HepG2 (cell line): Measurements from ENCODE around the gene CRKL. TPM values are rescaled to one million over a fixed set of nuclear protein-coding genes. Genes with fewer than 3 reads are reported as not detected.

Experiments used
- NFKBIZ ChIP-seq: IDR thresholded peaks from 2 replicates; pipeline ENCODE4 v1.6.1; 2018; ENCODE audit warnings: missing genetic modification reagents, missing compliant biosample characterization
- PHF8 ChIP-seq: sonication (generic); formaldehyde crosslinking; IDR thresholded peaks from 2 replicates; pipeline ENCODE4 v1.5.0; 2020; ENCODE audit warnings: missing genetic modification reagents
- PPARG ChIP-seq: conservative IDR thresholded peaks from 2 replicates; pipeline ENCODE4 v1.6.1; 2016; ENCODE audit warnings: missing biosample characterization, missing genetic modification reagents
- RXRB ChIP-seq: IDR thresholded peaks from 2 replicates; pipeline ENCODE4 v1.6.1; 2016; ENCODE audit warnings: borderline replicate concordance, missing genetic modification reagents, missing compliant biosample characterization
- SKI ChIP-seq: fragments of 450-650 bp; IDR thresholded peaks from one replicate; pipeline ENCODE4 v1.6.1; 2018; ENCODE audit warnings: mild to moderate bottlenecking; ENCODE audit not compliant: partially characterized antibody
- TOPORS ChIP-seq: sonication (generic); formaldehyde crosslinking; IDR thresholded peaks from 2 replicates; pipeline ENCODE4 v1.8.0; 2023; ENCODE audit warnings: mild to moderate bottlenecking, missing genetic modification reagents
- ZEB1 ChIP-seq: IDR thresholded peaks from 2 replicates; pipeline ENCODE4 v1.6.1; 2012; ENCODE audit warnings: mild to moderate bottlenecking, low read depth, inconsistent platforms; ENCODE audit not compliant: insufficient replicate concordance
- ZFX ChIP-seq: sonication (generic); formaldehyde crosslinking; IDR thresholded peaks from 2 replicates; pipeline ENCODE4 v1.4.0; 2020; ENCODE audit warnings: mild to moderate bottlenecking, low read depth, missing genetic modification reagents, moderate library complexity
- ZNF264 ChIP-seq: sonication (generic); formaldehyde crosslinking; IDR thresholded peaks from 2 replicates; pipeline ENCODE4 v1.4.0; 2020; ENCODE audit warnings: missing genetic modification reagents
- ZNF577 ChIP-seq: sonication (generic); formaldehyde crosslinking; IDR thresholded peaks from 2 replicates; pipeline ENCODE4 v1.4.0; 2020; ENCODE audit warnings: mild to moderate bottlenecking, low read depth, missing genetic modification reagents, borderline replicate concordance
- ZNF629 ChIP-seq: sonication (generic); formaldehyde crosslinking; conservative IDR thresholded peaks from 2 replicates; pipeline ENCODE4 v1.5.0; 2020; ENCODE audit warnings: missing genetic modification reagents
- ZNF749 ChIP-seq: sonication (generic); formaldehyde crosslinking; IDR thresholded peaks from 2 replicates; pipeline ENCODE4 v1.8.0; 2022; ENCODE audit warnings: mild to moderate bottlenecking, missing genetic modification reagents, moderate library complexity, borderline replicate concordance
- ZNF777 ChIP-seq: sonication (generic); formaldehyde crosslinking; IDR thresholded peaks from 2 replicates; pipeline ENCODE4 v1.4.0; 2020; ENCODE audit warnings: missing genetic modification reagents
- ZNF879 ChIP-seq: sonication (generic); formaldehyde crosslinking; IDR thresholded peaks from 2 replicates; pipeline ENCODE4 v1.8.1; 2023; ENCODE audit warnings: missing genetic modification reagents
- polyA plus RNA-seq, 8 experiments: library from polyadenylated mRNA; depleted of rRNA in 3 of 8; stranded (reverse) in 7 of 8; unstranded in 1 of 8; fragments of >200 nt; fragmentation: Illumina TruSeq in 4 of 8; extraction: Trizol in 4 of 8; gene quantifications; 2 replicates each; pipeline versions ENCODE4 v1.2.1 to v1.2.3, GENCODE V29; 2011 to 2016; ENCODE audit warnings: low read depth in 4 of 8, missing spikeins in 1 of 8, mixed read lengths in 1 of 8; ENCODE audit not compliant: insufficient read depth in 1 of 8
- total RNA-seq, 5 experiments: library from RNA; depleted of rRNA; stranded (reverse); fragments of >200 nt; fragmentation: Illumina TruSeq; extraction: Trizol; gene quantifications; 2 replicates each; pipeline ENCODE4 v1.2.3, GENCODE V29; 2016; ENCODE audit warnings: low read depth in 1 of 5
- TF ChIP-seq, protein P1 (sequence below): sonication (generic); formaldehyde crosslinking; IDR thresholded peaks from 2 replicates; pipeline ENCODE4 v1.4.0; 2020; ENCODE audit warnings: missing genetic modification reagents, borderline replicate concordance
- TF ChIP-seq, protein P2 (sequence below): sonication (generic); formaldehyde crosslinking; IDR thresholded peaks from 2 replicates; pipeline ENCODE4 v1.4.0; 2020; ENCODE audit warnings: missing genetic modification reagents
- TF ChIP-seq, protein P3 (sequence below): IDR thresholded peaks from 2 replicates; pipeline ENCODE4 v1.6.1; 2016; ENCODE audit warnings: low read depth
- TF ChIP-seq, protein P4 (sequence below): sonication (generic); formaldehyde crosslinking; IDR thresholded peaks from 2 replicates; pipeline ENCODE4 v1.9.0; 2022; ENCODE audit warnings: missing genetic modification reagents, mild to moderate bottlenecking, borderline replicate concordance

Gene CRKL
- total and polyA plus RNA-seq, 2 of the 13 experiments (the other 11 are each of a cell fraction or from before 2014, with no cell fraction given): 37.4 to 60.6 TPM

DNA sequence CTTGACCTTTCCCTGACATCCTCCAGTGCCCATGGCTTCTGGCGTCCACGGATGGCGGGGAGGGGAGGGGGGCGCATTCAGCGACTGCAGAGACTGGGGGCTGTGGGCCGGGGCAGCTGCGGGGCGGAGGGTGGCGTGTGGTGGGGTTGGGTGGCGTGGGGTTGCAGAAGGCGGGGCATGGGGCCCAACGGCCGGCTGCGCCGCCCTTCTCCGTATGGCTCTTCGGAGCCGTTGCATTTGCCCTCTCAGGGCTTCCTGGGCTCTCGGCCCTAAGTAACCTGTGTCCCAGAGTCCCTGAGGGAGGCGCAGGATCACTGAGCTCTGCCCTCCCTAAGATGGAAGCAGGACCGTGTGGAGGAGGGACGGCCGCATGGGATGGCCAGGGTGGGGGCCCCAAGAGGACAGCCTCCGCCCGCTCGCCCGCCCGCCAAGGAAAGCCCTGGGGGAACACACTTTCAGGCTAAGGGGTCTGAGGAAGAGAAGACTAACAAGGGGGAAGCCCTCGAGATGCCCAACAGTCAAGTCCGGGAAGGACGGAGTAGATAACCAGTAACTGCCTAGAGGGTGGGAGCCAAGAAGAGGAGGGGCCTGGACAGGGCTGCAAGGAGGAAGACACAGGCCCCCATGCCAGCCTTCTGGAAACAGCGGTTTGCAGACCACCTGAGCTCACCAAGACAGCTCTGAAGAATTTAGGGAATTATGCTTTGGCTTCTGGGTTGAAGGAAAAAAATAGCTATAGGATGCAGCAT, 40.6 kb downstream of the CRKL start (continued):
- TF ChIP-seq, protein P1, sequence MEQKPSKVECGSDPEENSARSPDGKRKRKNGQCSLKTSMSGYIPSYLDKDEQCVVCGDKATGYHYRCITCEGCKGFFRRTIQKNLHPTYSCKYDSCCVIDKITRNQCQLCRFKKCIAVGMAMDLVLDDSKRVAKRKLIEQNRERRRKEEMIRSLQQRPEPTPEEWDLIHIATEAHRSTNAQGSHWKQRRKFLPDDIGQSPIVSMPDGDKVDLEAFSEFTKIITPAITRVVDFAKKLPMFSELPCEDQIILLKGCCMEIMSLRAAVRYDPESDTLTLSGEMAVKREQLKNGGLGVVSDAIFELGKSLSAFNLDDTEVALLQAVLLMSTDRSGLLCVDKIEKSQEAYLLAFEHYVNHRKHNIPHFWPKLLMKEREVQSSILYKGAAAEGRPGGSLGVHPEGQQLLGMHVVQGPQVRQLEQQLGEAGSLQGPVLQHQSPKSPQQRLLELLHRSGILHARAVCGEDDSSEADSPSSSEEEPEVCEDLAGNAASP: peak; percentile 67; the same call in 1 of the 2 replicates
- TF ChIP-seq, protein P2, sequence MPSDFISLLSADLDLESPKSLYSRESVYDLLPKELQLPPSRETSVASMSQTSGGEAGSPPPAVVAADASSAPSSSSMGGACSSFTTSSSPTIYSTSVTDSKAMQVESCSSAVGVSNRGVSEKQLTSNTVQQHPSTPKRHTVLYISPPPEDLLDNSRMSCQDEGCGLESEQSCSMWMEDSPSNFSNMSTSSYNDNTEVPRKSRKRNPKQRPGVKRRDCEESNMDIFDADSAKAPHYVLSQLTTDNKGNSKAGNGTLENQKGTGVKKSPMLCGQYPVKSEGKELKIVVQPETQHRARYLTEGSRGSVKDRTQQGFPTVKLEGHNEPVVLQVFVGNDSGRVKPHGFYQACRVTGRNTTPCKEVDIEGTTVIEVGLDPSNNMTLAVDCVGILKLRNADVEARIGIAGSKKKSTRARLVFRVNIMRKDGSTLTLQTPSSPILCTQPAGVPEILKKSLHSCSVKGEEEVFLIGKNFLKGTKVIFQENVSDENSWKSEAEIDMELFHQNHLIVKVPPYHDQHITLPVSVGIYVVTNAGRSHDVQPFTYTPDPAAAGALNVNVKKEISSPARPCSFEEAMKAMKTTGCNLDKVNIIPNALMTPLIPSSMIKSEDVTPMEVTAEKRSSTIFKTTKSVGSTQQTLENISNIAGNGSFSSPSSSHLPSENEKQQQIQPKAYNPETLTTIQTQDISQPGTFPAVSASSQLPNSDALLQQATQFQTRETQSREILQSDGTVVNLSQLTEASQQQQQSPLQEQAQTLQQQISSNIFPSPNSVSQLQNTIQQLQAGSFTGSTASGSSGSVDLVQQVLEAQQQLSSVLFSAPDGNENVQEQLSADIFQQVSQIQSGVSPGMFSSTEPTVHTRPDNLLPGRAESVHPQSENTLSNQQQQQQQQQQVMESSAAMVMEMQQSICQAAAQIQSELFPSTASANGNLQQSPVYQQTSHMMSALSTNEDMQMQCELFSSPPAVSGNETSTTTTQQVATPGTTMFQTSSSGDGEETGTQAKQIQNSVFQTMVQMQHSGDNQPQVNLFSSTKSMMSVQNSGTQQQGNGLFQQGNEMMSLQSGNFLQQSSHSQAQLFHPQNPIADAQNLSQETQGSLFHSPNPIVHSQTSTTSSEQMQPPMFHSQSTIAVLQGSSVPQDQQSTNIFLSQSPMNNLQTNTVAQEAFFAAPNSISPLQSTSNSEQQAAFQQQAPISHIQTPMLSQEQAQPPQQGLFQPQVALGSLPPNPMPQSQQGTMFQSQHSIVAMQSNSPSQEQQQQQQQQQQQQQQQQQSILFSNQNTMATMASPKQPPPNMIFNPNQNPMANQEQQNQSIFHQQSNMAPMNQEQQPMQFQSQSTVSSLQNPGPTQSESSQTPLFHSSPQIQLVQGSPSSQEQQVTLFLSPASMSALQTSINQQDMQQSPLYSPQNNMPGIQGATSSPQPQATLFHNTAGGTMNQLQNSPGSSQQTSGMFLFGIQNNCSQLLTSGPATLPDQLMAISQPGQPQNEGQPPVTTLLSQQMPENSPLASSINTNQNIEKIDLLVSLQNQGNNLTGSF (CRISPR knock-in tag): no peak
- no peak for TF ChIP-seq ZEB1
- 0 out of 2 replicates have a peak, but pooled peaks have one; percentile 17 for TF ChIP-seq ZNF777 (CRISPR knock-in tag)
- 0 out of 2 replicates have a peak, but pooled peaks have one; percentile 29 for TF ChIP-seq NFKBIZ (CRISPR knock-in tag)
- no peak for TF ChIP-seq ZNF629 (CRISPR knock-in tag)
- TF ChIP-seq, protein P3, sequence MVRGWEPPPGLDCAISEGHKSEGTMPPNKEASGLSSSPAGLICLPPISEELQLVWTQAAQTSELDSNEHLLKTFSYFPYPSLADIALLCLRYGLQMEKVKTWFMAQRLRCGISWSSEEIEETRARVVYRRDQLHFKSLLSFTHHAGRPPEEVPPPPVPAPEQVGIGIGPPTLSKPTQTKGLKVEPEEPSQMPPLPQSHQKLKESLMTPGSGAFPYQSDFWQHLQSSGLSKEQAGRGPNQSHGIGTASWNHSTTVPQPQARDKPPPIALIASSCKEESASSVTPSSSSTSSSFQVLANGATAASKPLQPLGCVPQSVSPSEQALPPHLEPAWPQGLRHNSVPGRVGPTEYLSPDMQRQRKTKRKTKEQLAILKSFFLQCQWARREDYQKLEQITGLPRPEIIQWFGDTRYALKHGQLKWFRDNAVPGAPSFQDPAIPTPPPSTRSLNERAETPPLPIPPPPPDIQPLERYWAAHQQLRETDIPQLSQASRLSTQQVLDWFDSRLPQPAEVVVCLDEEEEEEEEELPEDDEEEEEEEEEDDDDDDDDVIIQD: no peak
- TF ChIP-seq PPARG (CRISPR knock-in tag): 0 out of 2 replicates have a peak, but pooled peaks have one; percentile 20
- TF ChIP-seq ZNF879 (CRISPR knock-in tag): no peak
- peak; percentile 45; the same call in 1 of the 2 replicates for TF ChIP-seq PHF8 (CRISPR knock-in tag)
- TF ChIP-seq TOPORS (CRISPR knock-in tag): no peak
- peak; percentile 45 for TF ChIP-seq ZFX (CRISPR knock-in tag)
- TF ChIP-seq ZNF577 (CRISPR knock-in tag): no peak
- TF ChIP-seq ZNF749 (CRISPR knock-in tag): no peak
- peak; percentile 53 for TF ChIP-seq RXRB (CRISPR knock-in tag)
- TF ChIP-seq, protein P4, sequence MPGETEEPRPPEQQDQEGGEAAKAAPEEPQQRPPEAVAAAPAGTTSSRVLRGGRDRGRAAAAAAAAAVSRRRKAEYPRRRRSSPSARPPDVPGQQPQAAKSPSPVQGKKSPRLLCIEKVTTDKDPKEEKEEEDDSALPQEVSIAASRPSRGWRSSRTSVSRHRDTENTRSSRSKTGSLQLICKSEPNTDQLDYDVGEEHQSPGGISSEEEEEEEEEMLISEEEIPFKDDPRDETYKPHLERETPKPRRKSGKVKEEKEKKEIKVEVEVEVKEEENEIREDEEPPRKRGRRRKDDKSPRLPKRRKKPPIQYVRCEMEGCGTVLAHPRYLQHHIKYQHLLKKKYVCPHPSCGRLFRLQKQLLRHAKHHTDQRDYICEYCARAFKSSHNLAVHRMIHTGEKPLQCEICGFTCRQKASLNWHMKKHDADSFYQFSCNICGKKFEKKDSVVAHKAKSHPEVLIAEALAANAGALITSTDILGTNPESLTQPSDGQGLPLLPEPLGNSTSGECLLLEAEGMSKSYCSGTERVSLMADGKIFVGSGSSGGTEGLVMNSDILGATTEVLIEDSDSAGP (CRISPR knock-in tag): 0 out of 2 replicates have a peak, but pooled peaks have one; percentile 12
- TF ChIP-seq SKI: no peak
- no peak for TF ChIP-seq ZNF264 (CRISPR knock-in tag)
